HG03469 (cell line): Measurements from ENCODE around the gene GSDMA.
"Not testable (repeated sequence)": the region's sequence is repeated elsewhere in the genome, so short reads cannot be mapped to it uniquely, and the experiment has no call there.

Experiments used
- ATAC-seq: cut with Tn5 transposase; IDR thresholded peaks from one replicate; pipeline ENCODE4 v1.9.1; 2021; ENCODE audit warnings: mild to moderate bottlenecking, moderate library complexity, moderate number of reproducible peaks; ENCODE audit not compliant: unreplicated experiment

Gene GSDMA

GRCh38 chr17:39988206-39988810, 25.5 kb downstream of the GSDMA start:
- ATAC-seq, result no peak

- no peak for ATAC-seq
Measured at GRCh38 chr17:39994448-39994847, 31.6 kb downstream of the GSDMA start.

- ATAC-seq, result no peak
Measured at GRCh38 chr17:39995438-39995837, 32.6 kb downstream of the GSDMA start.

GRCh38 chr17:39996162-39996561, 33.4 kb downstream of the GSDMA start:
- no peak for ATAC-seq

GRCh38 chr17:39996800-39997199, 34.0 kb downstream of the GSDMA start:
- no peak for ATAC-seq

GRCh38 chr17:39997543-39997942, 34.7 kb downstream of the GSDMA start:
- ATAC-seq, result no peak

GRCh38 chr17:39999067-39999466, 36.3 kb downstream of the GSDMA start:
- no peak for ATAC-seq

- ATAC-seq, result no peak
Measured at GRCh38 chr17:40000161-40000560, 37.4 kb downstream of the GSDMA start.

- ATAC-seq, result not testable (repeated sequence)
Measured at GRCh38 chr17:40001335-40001734, 38.5 kb downstream of the GSDMA start.

- no peak for ATAC-seq
Measured at GRCh38 chr17:40004072-40004471, 41.3 kb downstream of the GSDMA start.

- no peak for ATAC-seq
Measured at GRCh38 chr17:40004712-40005111, 41.9 kb downstream of the GSDMA start.

- ATAC-seq, result no peak
Measured at GRCh38 chr17:40005520-40005919, 42.7 kb downstream of the GSDMA start.

GRCh38 chr17:40010946-40011500, 48.2 kb downstream of the GSDMA start:
- not testable (repeated sequence) for ATAC-seq

GRCh38 chr17:40012017-40012647, 49.3 kb downstream of the GSDMA start:
- ATAC-seq, result not testable (repeated sequence)

GRCh38 chr17:40014375-40014980, 51.7 kb downstream of the GSDMA start:
- no peak for ATAC-seq

GRCh38 chr17:40015005-40015997, 52.5 kb downstream of the GSDMA start, which contains the start of gene CSF3:
Gene CSF3 (plus strand): TSS chr17:40015440. CDS start chr17:40015475, 35 bp downstream.
- no peak for ATAC-seq

- no peak for ATAC-seq
Measured at GRCh38 chr17:40015998-40016985, 53.5 kb downstream of the GSDMA start.

GRCh38 chr17:40017422-40018080, 54.7 kb downstream of the GSDMA start:
- ATAC-seq, result no peak
